AG08396 (cell line): ENCODE data around the gene C4BPA.

ENCODE experiments used
- DNase-seq: peaks from one replicate; pipeline ENCODE4 v3.0.0; 2012; ENCODE audit warnings: low spot score, mixed read lengths

The C4BPA gene

GRCh38 chr1:207103892-207104373 is at the start of gene C4BPA:
TSS of gene C4BPA (plus strand) at chr1:207104233. CDS start at chr1:207113026, 8,793 bp downstream.
- DNase-seq, result no peak

GRCh38 chr1:207054491-207054890 is 49.5 kb upstream of the C4BPA start:
- no peak for DNase-seq

GRCh38 chr1:207055386-207056001 is 48.5 kb upstream of the C4BPA start:
- DNase-seq, result no peak

- DNase-seq, result no peak
Measured at GRCh38 chr1:207056673-207057072, 47.4 kb upstream of the C4BPA start.

- DNase-seq, result no peak
Measured at GRCh38 chr1:207058252-207058651, 45.8 kb upstream of the C4BPA start.

GRCh38 chr1:207058878-207059867 is 44.9 kb upstream of the C4BPA start:
- DNase-seq, result no peak

- DNase-seq, result no peak
Measured at GRCh38 chr1:207059881-207060280, 44.2 kb upstream of the C4BPA start.

GRCh38 chr1:207060596-207060995 is 43.4 kb upstream of the C4BPA start:
- no peak for DNase-seq

GRCh38 chr1:207062058-207062457 is 42.0 kb upstream of the C4BPA start:
- DNase-seq, result no peak

- DNase-seq, result no peak
Measured at GRCh38 chr1:207063014-207063413, 41.0 kb upstream of the C4BPA start.

- no peak for DNase-seq
Measured at GRCh38 chr1:207064561-207064960, 39.5 kb upstream of the C4BPA start.

- DNase-seq, result no peak
Measured at GRCh38 chr1:207067185-207067584, 36.8 kb upstream of the C4BPA start.

- DNase-seq, result no peak
Measured at GRCh38 chr1:207067665-207068064, 36.4 kb upstream of the C4BPA start.

GRCh38 chr1:207069061-207069460 is 35.0 kb upstream of the C4BPA start:
- DNase-seq, result no peak

- DNase-seq, result no peak
Measured at GRCh38 chr1:207069858-207070506, 34.1 kb upstream of the C4BPA start.

GRCh38 chr1:207070811-207071210 is 33.2 kb upstream of the C4BPA start:
- no peak for DNase-seq

GRCh38 chr1:207071426-207071825 is 32.6 kb upstream of the C4BPA start:
- no peak for DNase-seq

GRCh38 chr1:207072233-207072632 is 31.8 kb upstream of the C4BPA start:
- DNase-seq, result no peak

GRCh38 chr1:207073906-207074820 is 29.9 kb upstream of the C4BPA start:
- no peak for DNase-seq

- no peak for DNase-seq
Measured at GRCh38 chr1:207076181-207076955, 27.7 kb upstream of the C4BPA start.

GRCh38 chr1:207077012-207077411 is 27.0 kb upstream of the C4BPA start:
- DNase-seq, result no peak
